ENCODE measurements around the gene P4HA2. TPM values are rescaled to one million over a fixed set of nuclear protein-coding genes. Genes with fewer than 3 reads are reported as not detected.

P4HA2 gene
- total RNA-seq, 2 donors from 2014 or later: 53.7 to 79.6 TPM

GRCh38 chr5:132224716-132225115 is 2.9 kb downstream of the P4HA2 start:
- TF ChIP-seq, protein P1, sequence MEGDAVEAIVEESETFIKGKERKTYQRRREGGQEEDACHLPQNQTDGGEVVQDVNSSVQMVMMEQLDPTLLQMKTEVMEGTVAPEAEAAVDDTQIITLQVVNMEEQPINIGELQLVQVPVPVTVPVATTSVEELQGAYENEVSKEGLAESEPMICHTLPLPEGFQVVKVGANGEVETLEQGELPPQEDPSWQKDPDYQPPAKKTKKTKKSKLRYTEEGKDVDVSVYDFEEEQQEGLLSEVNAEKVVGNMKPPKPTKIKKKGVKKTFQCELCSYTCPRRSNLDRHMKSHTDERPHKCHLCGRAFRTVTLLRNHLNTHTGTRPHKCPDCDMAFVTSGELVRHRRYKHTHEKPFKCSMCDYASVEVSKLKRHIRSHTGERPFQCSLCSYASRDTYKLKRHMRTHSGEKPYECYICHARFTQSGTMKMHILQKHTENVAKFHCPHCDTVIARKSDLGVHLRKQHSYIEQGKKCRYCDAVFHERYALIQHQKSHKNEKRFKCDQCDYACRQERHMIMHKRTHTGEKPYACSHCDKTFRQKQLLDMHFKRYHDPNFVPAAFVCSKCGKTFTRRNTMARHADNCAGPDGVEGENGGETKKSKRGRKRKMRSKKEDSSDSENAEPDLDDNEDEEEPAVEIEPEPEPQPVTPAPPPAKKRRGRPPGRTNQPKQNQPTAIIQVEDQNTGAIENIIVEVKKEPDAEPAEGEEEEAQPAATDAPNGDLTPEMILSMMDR (IDR thresholded peaks at IDR 0.05): no peak
- Histone ChIP-seq H3K9ac (ENCODE audit: low read depth in 2 of 2, low read length in 2 of 2) (peak overlapping the region in 1 of 2 donors; percentile 8), H3K36me3 (no peaks in the 10 kb centered on the region), H3K4me3 (no peak overlapping the region), H3K4me1 (no peaks in the 10 kb centered on the region), H3K9me3 (no peaks in the 10 kb centered on the region), H3K27ac (peak overlapping the region; percentile 34), H3K27me3 (no peaks in the 10 kb centered on the region)
- intact Hi-C loops (cut with DNase I): no loop called here
- DNase-seq: no peak

DNA sequence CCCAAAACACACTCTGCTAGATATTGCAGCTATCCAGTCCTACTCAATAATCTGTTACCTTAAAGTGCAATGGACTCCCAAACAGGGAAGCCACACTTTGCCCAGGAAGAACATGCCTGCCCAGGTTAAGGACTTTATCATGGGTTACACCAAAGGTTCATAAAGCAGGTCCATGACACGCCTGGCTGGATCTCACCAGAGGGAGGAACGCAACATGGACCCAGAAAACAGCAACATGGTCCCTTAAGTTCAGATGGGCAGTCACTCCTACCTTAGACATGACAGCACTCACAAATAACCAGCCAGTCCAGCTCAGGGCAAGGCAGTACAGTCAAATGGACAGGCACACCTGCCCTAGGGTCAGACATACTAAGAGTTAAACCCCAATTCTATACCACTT is 3.8 kb downstream of the P4HA2 start:
- Histone ChIP-seq H3K9me3 (no peaks in the 10 kb centered on the region), H3K27ac (no peak overlapping the region), H3K9ac (ENCODE audit: low read depth in 2 of 2, low read length in 2 of 2) (no peak overlapping the region), H3K27me3 (no peaks in the 10 kb centered on the region), H3K36me3 (no peaks in the 10 kb centered on the region), H3K4me3 (no peak overlapping the region), H3K4me1 (no peaks in the 10 kb centered on the region)
- TF ChIP-seq, protein P1 (IDR thresholded peaks at IDR 0.05): no peak
- intact Hi-C loops (cut with DNase I): no loop called here
- DNase-seq: no peak

- no peak overlapping the region for H3K9ac ChIP-seq (ENCODE audit: low read depth in 2 of 2, low read length in 2 of 2)
- H3K9me3 ChIP-seq: no peaks in the 10 kb centered on the region
- H3K27me3 ChIP-seq: no peaks in the 10 kb centered on the region
- H3K36me3 ChIP-seq: no peaks in the 10 kb centered on the region
- intact Hi-C loops (cut with DNase I): no loop called here
- DNase-seq: no peak
- TF ChIP-seq, protein P1 (IDR thresholded peaks at IDR 0.05): no peak
- H3K4me1 ChIP-seq: no peaks in the 10 kb centered on the region
- H3K4me3 ChIP-seq: no peak overlapping the region
- no peak overlapping the region for H3K27ac ChIP-seq
Observed at GRCh38 chr5:132222649-132223038, 5.0 kb downstream of the P4HA2 start.

- DNase-seq: peak; percentile 38
- no peaks in the 10 kb centered on the region for H3K27me3 ChIP-seq
- H3K36me3 ChIP-seq: no peaks in the 10 kb centered on the region
- no peak overlapping the region for H3K4me3 ChIP-seq
- H3K4me1 ChIP-seq: no peaks in the 10 kb centered on the region
- no peaks in the 10 kb centered on the region for H3K9me3 ChIP-seq
- H3K27ac ChIP-seq: peak overlapping the region; percentile 28
- intact Hi-C loops (cut with DNase I): no loop called here
- H3K9ac ChIP-seq (ENCODE audit: low read depth in 2 of 2, low read length in 2 of 2): no peak overlapping the region
- TF ChIP-seq, protein P1 (IDR thresholded peaks at IDR 0.05): no peak
Observed at GRCh38 chr5:132221781-132222648, 5.6 kb downstream of the P4HA2 start.

- no peak overlapping the region for H3K9ac ChIP-seq (ENCODE audit: low read depth in 2 of 2, low read length in 2 of 2)
- no peaks in the 10 kb centered on the region for H3K9me3 ChIP-seq
- no peaks in the 10 kb centered on the region for H3K27me3 ChIP-seq
- intact Hi-C loops (cut with DNase I): no loop called here
- no peaks in the 10 kb centered on the region for H3K4me1 ChIP-seq
- no peak overlapping the region for H3K27ac ChIP-seq
- no peak overlapping the region for H3K4me3 ChIP-seq
- TF ChIP-seq, protein P1 (IDR thresholded peaks at IDR 0.05): no peak
- H3K36me3 ChIP-seq: no peaks in the 10 kb centered on the region
- no peak for DNase-seq
Observed at GRCh38 chr5:132220491-132220890, 7.2 kb downstream of the P4HA2 start.

Data from colonic mucosa (tissue), 4 donors.